PC-3 (cell line): ENCODE measurements around the gene CLUH.

Experiments used
- CTCF ChIP-seq: fragments of 300-600 bp; sonication (generic); conservative IDR thresholded peaks from 2 replicates; pipeline ENCODE4 v1.5.1; 2017; ENCODE audit warnings: antibody characterized with exemption, low read depth, mild to moderate bottlenecking, low read length
- EZH2 ChIP-seq: fragments of 300-600 bp; sonication (generic); IDR thresholded peaks from one replicate; pipeline ENCODE4 v1.6.1; 2017; ENCODE audit warnings: antibody characterized with exemption, mild to moderate bottlenecking, low read length; ENCODE audit not compliant: unreplicated experiment
- EZH2phosphoT487 ChIP-seq: fragments of 300-600 bp; sonication (generic); IDR thresholded peaks from 2 replicates; pipeline ENCODE4 v1.6.1; 2018; ENCODE audit warnings: mild to moderate bottlenecking, antibody characterized with exemption, low read length, borderline replicate concordance

- TF ChIP-seq CTCF (no peak), EZH2phosphoT487 (no peak), EZH2 (no peak)
These were observed 15.4 kb downstream of the CLUH start for GRCh38 chr17:2695961-2696760.
